HG03095 (cell line): ENCODE measurements around the gene SEPTIN2.
A peak's percentile ranks its signal among the peaks of the same experiment; 100 is the strongest.
"Not testable (repeated sequence)": the region's sequence is repeated elsewhere in the genome, so short reads cannot be mapped to it uniquely, and the experiment has no call there.

Source experiments
- ATAC-seq: cut with Tn5 transposase; IDR thresholded peaks from one replicate; pipeline ENCODE4 v1.9.1; 2021; ENCODE audit warnings: moderate library complexity; ENCODE audit not compliant: unreplicated experiment

SEPTIN2 gene

DNA sequence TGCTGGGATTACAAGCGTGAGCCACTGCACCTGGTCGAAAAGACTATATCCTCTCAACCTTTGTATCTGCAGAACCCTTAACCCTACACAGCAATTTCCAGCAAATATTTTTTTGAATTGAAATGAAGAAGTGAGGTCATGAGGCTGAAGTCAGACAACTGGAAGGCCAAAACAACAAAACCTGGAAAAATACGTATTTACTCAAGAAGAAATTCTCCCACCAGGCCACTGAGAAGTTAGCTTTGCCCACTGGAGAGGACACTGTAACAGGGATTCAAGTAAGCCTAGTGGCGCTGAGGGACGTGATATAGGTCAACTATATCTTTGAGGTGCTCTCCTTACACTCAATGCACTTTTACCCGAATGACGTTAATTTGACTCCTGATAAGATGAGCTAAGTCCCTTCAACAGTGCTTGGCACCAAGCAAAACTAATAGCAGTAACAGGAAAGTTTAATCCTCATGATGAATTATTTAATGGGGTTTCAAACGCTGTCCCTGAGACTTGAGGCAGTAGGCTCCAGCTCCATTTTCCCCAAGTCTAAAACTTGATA, 2.1 kb upstream of the SEPTIN2 start:
- no peak for ATAC-seq

DNA sequence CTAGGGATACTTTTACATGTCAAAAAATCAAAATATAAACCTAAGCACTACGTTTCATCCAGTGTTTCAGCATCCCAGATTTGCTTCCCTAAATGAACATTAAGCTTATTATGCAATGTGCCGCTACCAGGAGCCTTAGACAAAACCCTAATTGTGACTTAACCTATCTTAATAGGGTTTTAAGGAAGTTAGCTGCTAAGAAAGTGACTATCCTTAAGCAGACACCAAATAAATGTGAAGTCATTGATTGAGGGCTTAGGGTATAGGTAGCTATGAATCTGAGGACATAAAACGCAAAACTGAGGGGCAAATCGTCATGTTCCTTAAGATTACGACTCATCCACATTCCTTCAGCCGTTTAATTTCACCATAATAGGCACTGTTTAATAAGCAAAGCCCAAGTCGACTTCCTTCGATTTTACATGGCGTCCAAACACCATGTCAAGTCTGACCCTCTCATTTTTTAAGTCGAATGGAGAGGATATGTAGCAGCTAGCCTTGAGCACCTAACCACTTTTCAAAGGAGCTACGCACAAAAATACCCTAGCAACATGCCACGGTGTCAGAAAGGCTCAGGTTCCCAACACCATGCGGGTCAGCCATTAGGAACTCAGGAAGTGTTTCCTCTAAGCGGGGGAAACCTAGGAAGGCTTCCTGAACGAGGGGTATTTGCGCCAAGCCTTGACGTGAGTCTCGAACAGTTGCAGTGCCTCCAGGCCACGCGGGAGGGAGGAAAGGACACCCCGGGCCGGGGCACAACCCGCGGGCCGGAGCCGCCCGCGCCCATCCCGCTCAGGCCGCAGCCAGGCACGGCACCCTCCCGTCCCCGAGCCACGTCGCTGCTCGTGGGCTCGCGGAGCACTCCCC, 1.3 kb upstream of the SEPTIN2 start:
- ATAC-seq = no peak

GRCh38 chr2:241315093-241315878, 439 bp upstream of the SEPTIN2 start, which contains the start of gene HDLBP:
TSS of gene HDLBP (minus strand) at chr2:241315672. CDS start at chr2:241266869, 48,803 bp downstream.
- ATAC-seq = peak; percentile 67

GRCh38 chr2:241316825-241317224, 1.1 kb downstream of the SEPTIN2 start:
- ATAC-seq = no peak

- ATAC-seq = no peak
These were observed 1.7 kb downstream of the SEPTIN2 start for GRCh38 chr2:241317391-241317790.

DNA sequence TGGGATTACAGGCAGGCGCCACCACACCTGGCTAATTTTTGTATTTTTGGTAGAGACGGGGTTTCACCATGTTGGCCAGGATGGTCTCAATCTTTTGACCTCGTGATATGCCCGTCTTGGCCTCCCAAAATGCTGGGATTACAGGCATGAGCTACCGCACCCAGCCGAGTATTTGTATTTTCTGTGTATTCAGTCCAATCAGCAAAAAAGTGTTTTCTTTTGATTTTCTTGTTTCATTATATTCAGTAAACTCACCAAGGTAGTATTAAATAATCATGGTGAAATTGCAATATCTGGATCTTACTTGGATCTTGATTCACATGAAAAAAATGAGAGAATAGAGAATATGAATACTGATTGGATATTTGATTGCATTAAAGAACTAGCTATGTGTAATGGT, 3.1 kb downstream of the SEPTIN2 start:
- ATAC-seq = not testable (repeated sequence)

- no peak for ATAC-seq
These were observed 4.7 kb downstream of the SEPTIN2 start for GRCh38 chr2:241320394-241320793.

DNA sequence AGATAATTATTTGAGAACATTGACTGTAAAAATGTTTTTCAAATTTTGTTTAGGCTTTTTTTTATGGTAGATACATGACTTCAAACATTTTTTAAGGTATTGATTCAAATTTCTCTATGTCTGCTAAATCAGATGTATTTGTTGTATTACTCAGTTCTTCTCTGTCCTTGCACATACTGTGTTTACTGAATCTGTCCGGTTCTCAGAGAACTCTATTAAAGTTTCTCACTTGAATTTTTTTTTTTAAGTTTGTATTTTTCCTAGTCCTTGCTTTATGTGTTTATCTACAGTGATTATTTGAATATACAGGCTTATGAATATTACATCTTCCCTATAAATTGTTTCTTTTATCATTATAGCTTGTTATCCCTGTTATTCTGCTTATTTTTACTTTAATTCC, 5.3 kb downstream of the SEPTIN2 start:
- ATAC-seq = no peak

GRCh38 chr2:241321886-241322285, 6.2 kb downstream of the SEPTIN2 start:
- no peak for ATAC-seq

DNA sequence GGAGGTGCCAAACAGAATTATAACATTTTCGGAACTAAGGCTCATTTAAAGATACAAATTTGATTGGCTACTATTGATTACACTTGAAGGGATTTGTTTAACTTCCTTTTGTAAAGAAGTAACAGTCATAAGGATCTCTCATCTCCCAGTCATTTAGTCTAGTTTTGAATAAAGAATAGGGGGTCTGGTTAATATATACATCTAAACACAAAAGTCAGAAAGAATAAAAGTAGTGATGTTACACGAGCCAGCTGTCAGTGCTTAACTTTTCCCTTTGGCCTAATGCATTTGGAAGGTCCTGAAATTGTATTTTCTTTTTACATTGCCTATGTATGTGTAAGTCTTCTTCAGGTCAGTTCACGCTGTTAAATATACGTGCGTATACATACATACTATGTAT, 8.1 kb downstream of the SEPTIN2 start:
- ATAC-seq = no peak

DNA sequence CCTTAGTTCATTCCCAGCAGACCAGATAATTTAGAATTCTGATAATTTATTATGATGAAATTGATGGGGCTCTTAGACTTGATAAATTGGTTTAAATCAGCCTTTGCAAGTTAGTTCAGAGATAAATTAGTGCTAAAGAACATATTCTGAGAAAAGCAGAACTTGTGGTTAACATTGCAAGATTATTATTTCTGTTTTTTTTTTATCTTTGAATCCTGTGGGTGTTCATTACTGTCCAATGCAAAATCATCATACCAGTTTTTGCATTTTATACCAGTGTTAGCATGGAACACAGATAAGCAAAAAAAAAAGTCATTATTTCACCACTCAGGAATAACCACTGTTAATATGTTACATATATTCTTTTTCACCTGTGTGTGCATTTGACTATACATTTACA, 9.1 kb downstream of the SEPTIN2 start:
- no peak for ATAC-seq

DNA sequence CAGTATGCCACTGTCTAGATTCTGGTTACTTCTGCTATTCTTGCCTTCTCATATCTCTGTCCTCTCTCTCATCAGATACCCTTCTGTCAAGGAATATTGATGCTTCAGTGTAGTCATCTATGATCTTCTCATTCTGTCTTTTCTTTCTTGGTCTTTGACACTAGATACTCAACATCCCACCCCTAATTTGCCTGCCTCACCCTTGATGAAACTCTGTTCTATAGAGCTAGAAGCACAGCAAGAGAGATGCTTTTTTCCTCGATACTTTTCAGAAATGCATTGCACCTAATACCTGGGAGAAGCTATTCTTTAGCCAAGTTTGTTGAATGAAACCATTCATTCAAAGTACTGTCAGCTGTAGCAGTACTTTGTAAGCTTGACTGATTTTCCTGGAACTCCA, 9.5 kb downstream of the SEPTIN2 start:
- ATAC-seq = no peak

- ATAC-seq = no peak
These were observed 14.2 kb downstream of the SEPTIN2 start for GRCh38 chr2:241329669-241330615.

DNA sequence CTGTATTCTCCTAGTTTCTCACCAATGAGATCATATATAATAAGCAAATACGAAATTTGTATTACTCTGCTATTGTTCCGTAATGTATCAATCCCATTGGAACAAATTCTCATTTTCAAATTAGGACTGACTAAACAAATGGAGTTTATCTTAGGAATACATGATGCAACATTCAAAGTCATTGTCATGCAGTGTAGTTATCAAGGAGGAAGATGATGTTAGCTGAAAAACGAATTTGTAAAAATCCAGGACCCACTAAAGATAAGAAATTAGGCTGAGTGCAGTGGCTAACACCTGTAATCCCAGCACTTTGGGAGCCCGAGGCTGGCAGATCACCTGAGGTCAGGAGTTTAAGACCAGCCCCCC, 14.9 kb downstream of the SEPTIN2 start:
- ATAC-seq = no peak

- ATAC-seq = no peak
These were observed 19.1 kb downstream of the SEPTIN2 start for GRCh38 chr2:241334813-241335212.

- ATAC-seq = no peak
These were observed 24.3 kb downstream of the SEPTIN2 start for GRCh38 chr2:241339839-241340630.

GRCh38 chr2:241340631-241341163, 25.0 kb downstream of the SEPTIN2 start:
- no peak for ATAC-seq

- ATAC-seq = no peak
These were observed 29.4 kb downstream of the SEPTIN2 start for GRCh38 chr2:241344925-241345651.

GRCh38 chr2:241349941-241350340, 34.2 kb downstream of the SEPTIN2 start:
- no peak for ATAC-seq
